A549 (cell line): Measurements from ENCODE around the gene REX1BD. TPM values are rescaled to one million over a fixed set of nuclear protein-coding genes. Genes with fewer than 3 reads are reported as not detected.

Experiments used
- ATAC-seq, 2 experiments: fragments of 200-7000 bp in 1 of 2; fragments of >200 bp in 1 of 2; cut with Nextera tagmentation in 1 of 2; cut with Tn5 transposase in 1 of 2; 3 replicates each; pipeline versions ENCODE4 v1.8.0 to v1.9.1; 2018 to 2020; ENCODE audit warnings: mild to moderate bottlenecking in 1 of 2, moderate library complexity in 1 of 2
- CTCF ChIA-PET: fragments of 300-600 bp; sonication (Branson Sonifier 250); formaldehyde crosslinking; extraction: SDS; loops from one replicate; lab custom pipeline; 2021; ENCODE audit warnings: antibody characterized with exemption, inconsistent platforms; lab: Yijun Ruan, JAX
- POLR2A ChIA-PET: fragments of 350-600 bp; formaldehyde crosslinking; extraction: SDS; loops from one replicate; lab custom pipeline; 2021; ENCODE audit warnings: antibody characterized with exemption, inconsistent platforms; lab: Yijun Ruan, JAX
- DNase-seq, 2 experiments: peaks; one replicate each; pipeline versions ENCODE4 v3.0.0 to v3.0.0-alpha.2; 2011 to 2016; ENCODE audit warnings: low read depth in 1 of 2, low spot score in 1 of 2
- FAIRE-seq: peaks from 2 replicates; lab custom pipeline; 2011; peaks lifted over from hg19 to GRCh38; lab: Jason Lieb, UNC
- H3K27ac ChIP-seq, 2 experiments: fragments of >200 bp; sonication (Bioruptor Twin); formaldehyde crosslinking; 3 replicates each; pipeline ENCODE4 v1.5.1; 2016 to 2017
- H3K4me1 ChIP-seq: fragments of >200 bp; sonication (Bioruptor Twin); formaldehyde crosslinking; 3 replicates; pipeline ENCODE4 v1.6.1; 2016
- H3K4me2 ChIP-seq: fragments of >200 bp; sonication (Bioruptor Twin); formaldehyde crosslinking; 3 replicates; pipeline ENCODE4 v1.6.1; 2016
- H3K4me3 ChIP-seq: fragments of >200 bp; sonication (Bioruptor Twin); formaldehyde crosslinking; 3 replicates; pipeline ENCODE4 v1.5.1; 2016
- H3K9me3 ChIP-seq: fragments of >200 bp; sonication (Bioruptor Twin); formaldehyde crosslinking; 3 replicates; pipeline ENCODE4 v1.6.1; 2016
- BCL3 ChIP-seq: fragments of >200 bp; sonication (Bioruptor Twin); formaldehyde crosslinking; IDR thresholded peaks from 3 replicates; pipeline ENCODE4 v1.6.1; 2016
- CTCF ChIP-seq: fragments of >200 bp; sonication (Bioruptor Twin); formaldehyde crosslinking; IDR thresholded peaks from 3 replicates; pipeline ENCODE4 v1.5.1; 2016
- E2F6 ChIP-seq: IDR thresholded peaks from 2 replicates; pipeline ENCODE4 v1.6.1; 2012; ENCODE audit warnings: low read depth, borderline replicate concordance
- EHF ChIP-seq: fragments of 250-450 bp; sonication (Bioruptor Pico); IDR thresholded peaks from 2 replicates; pipeline ENCODE4 v1.5.0; 2020; ENCODE audit warnings: mild to moderate bottlenecking
- FOSL2 ChIP-seq, 2 experiments: fragments of 450-650 bp in 1 of 2; fragments of >200 bp in 1 of 2; sonication (Bioruptor Twin) in 1 of 2; formaldehyde crosslinking; IDR thresholded peaks; 2 replicates each; pipeline versions ENCODE4 v1.5.0 to v1.6.1; 2016 to 2020; ENCODE audit warnings: mild to moderate bottlenecking in 1 of 2, moderate library complexity in 1 of 2
- HDAC2 ChIP-seq: fragments of 200-600 bp; sonication (generic); IDR thresholded peaks from 2 replicates; pipeline ENCODE4 v1.6.1; 2016
- HMGXB4 ChIP-seq: fragments of 250-450 bp; sonication (Bioruptor Pico); IDR thresholded peaks from 2 replicates; pipeline ENCODE4 v1.5.0; 2021; ENCODE audit warnings: mild to moderate bottlenecking, moderate library complexity, borderline replicate concordance
- HOXB13 ChIP-seq: fragments of 250-450 bp; sonication (Bioruptor Pico); IDR thresholded peaks from 2 replicates; pipeline ENCODE4 v1.5.0; 2020; ENCODE audit warnings: low read depth, mild to moderate bottlenecking, moderate library complexity
- HOXB5 ChIP-seq: fragments of 250-450 bp; sonication (Bioruptor Pico); IDR thresholded peaks from 2 replicates; pipeline ENCODE4 v1.5.0; 2020; ENCODE audit warnings: mild to moderate bottlenecking, moderate library complexity
- JUN ChIP-seq, 2 experiments: fragments of >200 bp; sonication (Bioruptor Twin); formaldehyde crosslinking; IDR thresholded peaks; 2 replicates in 1 of 2; 3 replicates in 1 of 2; pipeline ENCODE4 v1.6.1; 2016 to 2017
- KDM1A ChIP-seq: fragments of 200-600 bp; sonication (generic); IDR thresholded peaks from 2 replicates; pipeline ENCODE4 v1.6.1; 2016; ENCODE audit warnings: low read depth, mild to moderate bottlenecking
- KDM5A ChIP-seq: fragments of 200-600 bp; sonication (generic); IDR thresholded peaks from 2 replicates; pipeline ENCODE4 v1.6.1; 2016; ENCODE audit warnings: antibody characterized with exemption, mild to moderate bottlenecking
- MAX ChIP-seq: IDR thresholded peaks from 2 replicates; pipeline ENCODE4 v1.6.1; 2012
- MAZ ChIP-seq: fragments of 150-350 bp; IDR thresholded peaks from 2 replicates; pipeline ENCODE4 v1.6.1; 2014; ENCODE audit warnings: antibody characterized with exemption, low read depth, low read length, borderline replicate concordance
- NFE2L2 ChIP-seq: fragments of 150-350 bp; conservative IDR thresholded peaks from 2 replicates; pipeline ENCODE4 v1.6.1; 2014; ENCODE audit warnings: low read length
- PHF8 ChIP-seq: fragments of 200-600 bp; sonication (generic); IDR thresholded peaks from 2 replicates; pipeline ENCODE4 v1.6.1; 2016; ENCODE audit warnings: low read depth, mild to moderate bottlenecking, antibody characterized with exemption, moderate library complexity, borderline replicate concordance
- POLR2A ChIP-seq: IDR thresholded peaks from 2 replicates; pipeline ENCODE4 v1.6.1; 2012; ENCODE audit warnings: mild to moderate bottlenecking, low read length
- RNF2 ChIP-seq: fragments of 200-600 bp; sonication (generic); IDR thresholded peaks from 2 replicates; pipeline ENCODE4 v1.6.1; 2016; ENCODE audit warnings: low read depth, mild to moderate bottlenecking, antibody characterized with exemption, moderate library complexity, borderline replicate concordance
- SMC3 ChIP-seq: fragments of >200 bp; sonication (Bioruptor Twin); formaldehyde crosslinking; IDR thresholded peaks from 3 replicates; pipeline ENCODE4 v1.6.1; 2018; ENCODE audit warnings: inconsistent platforms
- whole genome bisulfite sequencing: methylation state at CpG from one replicate; pipeline ENCODE4 v1.1.6; 2017; ENCODE audit errors: missing lambda C conversion rate; 5-methylcytosine and 5-hydroxymethylcytosine counted together
- polyA minus RNA-seq: library from RNA; depleted of rRNA, polyadenylated mRNA; stranded (reverse); fragments of >200 nt; gene quantifications from 2 replicates; pipeline ENCODE4 v1.2.3, GENCODE V29; 2011; rRNA and poly(A)+ RNA removed
- polyA plus RNA-seq, 4 experiments: library from polyadenylated mRNA; depleted of rRNA in 3 of 4; stranded (reverse); fragments of >200 nt; fragmentation: RNase III in 1 of 4; extraction: RNeasy Plus Mini Kit Qiagen cat#74134 plus additional on column Dnase treatment in 1 of 4; gene quantifications; 2 replicates in 3 of 4; 3 replicates in 1 of 4; pipeline ENCODE4 v1.2.3, GENCODE V29; 2011 to 2017

Gene REX1BD
- polyA plus RNA-seq (2011; rRNA removed), result 13.3 and 23.1 TPM in 2 replicates
- polyA plus RNA-seq (2012; cell fraction: cytosol; rRNA removed), result 91.8 and 94.7 TPM in 2 replicates
- polyA plus RNA-seq (2012; cell fraction: nucleus; rRNA removed), result 175 and 211 TPM in 2 replicates
- 47.3 to 50.3 TPM (median 47.7 TPM) in 3 replicates for polyA plus RNA-seq (2017; fragmentation: RNase III; extraction: RNeasy Plus Mini Kit Qiagen cat#74134 plus additional on column Dnase treatment)
- 3.1 and 4.9 TPM in 2 replicates for polyA minus RNA-seq

GRCh38 chr19:18588611-18589379 is at the start of gene REX1BD:
Gene REX1BD, plus strand, starts transcription at chr19:18588798. Its CDS starts 4 bp downstream, at chr19:18588802.
- peak within 1 kb of the TSS; percentile 100 for H3K27ac ChIP-seq
- ChIA-PET CTCF (interaction anchor here (0.5 to 3.6 kb wide), 49 partner anchors 9 to 398 kb away, joined by 3 to 22 read pairs (median 4); partner anchors contain the start of genes ELL, FKBP8, TMEM59L and UBA52), POLR2A (interaction anchor here (0.5 to 3.1 kb wide), 11 partner anchors 10 to 331 kb away, joined by 3 to 31 read pairs (median 3); partner anchors contain the start of genes COPE, DDX49, ELL and TMEM59L)
- TF ChIP-seq POLR2A (peak; percentile 80), HOXB5 (no peak), SMC3 (0 out of 3 replicates have a peak, but pooled peaks have one; percentile 9), BCL3 (peak; percentile 60; the same call in 1 of the 3 replicates), MAX (peak; percentile 35; the same call in 1 of the 2 replicates), RNF2 (no peak), NFE2L2 (0 out of 2 replicates have a peak, but pooled peaks have one; percentile 7), FOSL2 (IDR thresholded peaks at IDR 0.05) (no peak), FOSL2 (CRISPR knock-in tag; IDR thresholded peaks at IDR 0.05) (no peak), HDAC2 (no peak), EHF (CRISPR knock-in tag) (no peak), HOXB13 (no peak), MAZ (no peak), PHF8 (peak; percentile 44; the same call in 1 of the 2 replicates), KDM1A (no peak), KDM5A (no peak), HMGXB4 (CRISPR knock-in tag) (peak; percentile 76; the same call in 1 of the 2 replicates), CTCF (peak; percentile 74), JUN (IDR thresholded peaks at IDR 0.05) (peak; percentile 48 to 70; a peak in 4 of 5 replicates), E2F6 (no peak)
- no peaks in the 10 kb centered on the region for H3K9me3 ChIP-seq
- WGBS, result 0% methylated on average over 9 of the region's 72 CpGs
- peak within 1 kb of the TSS; percentile 96 for H3K4me3 ChIP-seq
- FAIRE-seq (no peak), DNase-seq (peak in 1 of 2 experiments; percentile 83), ATAC-seq (peak; percentile 75 to 85)
- H3K4me2 ChIP-seq, result peak within 1 kb of the TSS; percentile 100
- H3K4me1 ChIP-seq, result peaks cover 9% of the 10 kb centered on the region; the same call in 1 of the 3 replicates
